Measurements from ENCODE around the gene FAM174B.

GRCh38 chr15:92605225-92605944 is 50.2 kb downstream of the FAM174B start:
- no peak for TF ChIP-seq CTCF (IDR thresholded peaks at IDR 0.05)
- TF ChIP-seq POLR2A (IDR thresholded peaks at IDR 0.05), result no peak
- no peak for TF ChIP-seq EP300 (IDR thresholded peaks at IDR 0.05)
- no peak for TF ChIP-seq POLR2AphosphoS5 (IDR thresholded peaks at IDR 0.05)
